ENCODE measurements around the gene LRRC71. TPM values are rescaled to one million over a fixed set of nuclear protein-coding genes. Genes with fewer than 3 reads are reported as not detected.

Gene LRRC71
- total RNA-seq, 2 experiments from 2014 or later: not detected

DNA sequence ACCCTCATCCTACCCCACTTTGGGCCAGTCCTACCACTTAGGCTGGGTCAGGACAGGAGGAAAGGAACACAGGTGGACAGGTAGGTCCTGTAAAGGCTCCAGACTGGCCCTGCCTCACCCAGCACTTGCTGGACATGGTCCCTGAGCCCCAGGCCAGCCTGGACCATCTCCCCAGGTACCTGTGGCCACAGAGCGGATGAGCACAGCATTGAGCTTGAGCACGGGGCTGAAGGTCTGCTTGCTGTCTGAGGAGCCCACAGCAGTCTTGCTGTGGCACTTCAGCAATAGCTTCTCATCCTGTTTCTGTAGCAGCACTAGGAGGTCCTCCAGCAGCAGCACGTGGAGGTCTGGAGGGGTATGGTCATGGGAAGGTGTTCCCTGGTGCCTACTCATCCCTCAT, 23.3 kb downstream of the LRRC71 start:
- DNase-seq: no peak
- ATAC-seq: no peak
- ChIA-PET POLR2A (no interaction called here), CTCF (no interaction called here)
- Mint-ChIP-seq H3K27me3 (no peaks in the 10 kb centered on the region), H3K27ac (no peak overlapping the region), H3K36me3 (ENCODE audit: low read depth) (peaks cover 5% of the 10 kb centered on the region), H3K4me3 (no peak overlapping the region), H3K9me3 (ENCODE audit: low read depth) (no peaks in the 10 kb centered on the region), H3K4me1 (no peaks in the 10 kb centered on the region)
- intact Hi-C loops (cut with DNase I, micrococcal nuclease): no loop called here

DNA sequence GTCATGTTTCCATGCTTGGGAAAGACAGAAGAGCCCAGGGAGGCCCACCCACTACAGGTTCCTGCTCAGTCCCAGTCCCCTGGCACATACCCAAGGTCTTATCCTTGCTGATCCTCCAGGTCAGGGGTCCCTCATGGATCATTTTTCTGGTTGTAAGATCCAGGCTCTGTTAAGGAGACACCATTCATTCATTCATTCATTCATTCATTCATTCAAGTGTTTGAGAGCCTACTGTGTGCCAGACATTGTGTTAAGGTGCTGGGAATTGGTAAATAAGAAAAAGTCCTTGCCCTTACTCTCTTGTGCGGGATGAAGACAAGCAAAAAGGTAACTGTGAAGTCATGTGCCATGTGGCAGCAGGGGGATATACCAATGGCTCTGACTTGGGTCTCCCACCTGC, 23.8 kb downstream of the LRRC71 start:
- Mint-ChIP-seq H3K27me3 (no peaks in the 10 kb centered on the region), H3K4me3 (no peak overlapping the region), H3K36me3 (ENCODE audit: low read depth) (peaks cover 5% of the 10 kb centered on the region), H3K27ac (no peak overlapping the region), H3K9me3 (ENCODE audit: low read depth) (no peaks in the 10 kb centered on the region), H3K4me1 (no peaks in the 10 kb centered on the region)
- ATAC-seq (no peak), DNase-seq (no peak)
- intact Hi-C loops (cut with DNase I, micrococcal nuclease): no loop called here
- CTCF ChIA-PET: no interaction called here
- POLR2A ChIA-PET: no interaction called here

- no peak for ATAC-seq
- Mint-ChIP-seq H3K27me3 (no peaks in the 10 kb centered on the region), H3K27ac (no peak overlapping the region), H3K9me3 (ENCODE audit: low read depth) (no peaks in the 10 kb centered on the region), H3K4me3 (no peak overlapping the region), H3K36me3 (ENCODE audit: low read depth) (peaks cover 5% of the 10 kb centered on the region), H3K4me1 (no peaks in the 10 kb centered on the region)
- CTCF ChIA-PET: no interaction called here
- intact Hi-C loops (cut with DNase I, micrococcal nuclease): no loop called here
- no peak for DNase-seq
- POLR2A ChIA-PET: no interaction called here
Measured at GRCh38 chr1:156944848-156945247, 24.4 kb downstream of the LRRC71 start.

DNA sequence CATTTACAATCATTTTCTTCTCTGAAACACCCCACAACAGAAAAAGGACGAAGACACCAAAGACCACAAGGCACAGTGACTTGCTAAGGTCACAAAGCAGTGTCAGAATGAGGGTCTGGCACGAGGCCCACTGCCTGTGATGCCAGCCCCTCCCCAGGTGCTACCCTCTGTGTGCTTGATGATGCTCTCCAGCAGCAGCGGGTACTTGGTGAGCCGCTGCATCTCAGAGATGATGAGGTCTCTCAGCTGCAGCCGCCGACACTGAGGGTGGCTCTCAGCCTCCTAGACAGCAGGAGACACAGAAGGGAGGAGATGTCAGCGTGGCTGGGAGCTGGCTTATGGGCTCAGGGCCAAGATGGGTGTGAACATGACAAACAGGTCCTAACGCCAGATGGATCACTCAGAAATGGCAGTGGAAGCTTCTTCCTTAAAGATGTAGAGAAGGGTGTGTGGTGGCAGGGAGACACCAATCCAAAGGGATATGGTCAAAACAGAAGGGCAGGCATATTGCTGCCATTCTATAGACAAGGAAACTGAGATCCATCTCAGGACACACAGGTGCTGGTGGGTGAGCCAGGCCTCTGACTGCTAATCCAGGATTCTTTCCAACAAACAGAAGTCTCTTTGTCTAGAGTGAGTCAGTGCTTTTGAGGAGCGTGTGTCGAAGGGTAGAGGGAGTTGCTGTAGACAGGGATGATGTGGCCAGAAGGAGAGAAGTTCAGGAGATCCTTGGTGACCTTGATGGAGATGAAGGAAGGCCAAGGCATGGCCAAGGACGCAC, 25.6 kb downstream of the LRRC71 start:
- DNase-seq (no peak), ATAC-seq (no peak)
- intact Hi-C loops (cut with DNase I, micrococcal nuclease): no loop called here
- no peaks in the 10 kb centered on the region for H3K9me3 Mint-ChIP-seq (ENCODE audit: low read depth)
- H3K27ac Mint-ChIP-seq: no peak overlapping the region
- H3K4me1 Mint-ChIP-seq: no peaks in the 10 kb centered on the region
- ChIA-PET POLR2A (no interaction called here), CTCF (interaction anchor here (1.0 kb wide), 1 partner anchor 125 kb away, joined by 3 read pairs; no protein-coding TSS in a partner anchor)
- H3K27me3 Mint-ChIP-seq: no peaks in the 10 kb centered on the region
- peaks cover 5% of the 10 kb centered on the region for H3K36me3 Mint-ChIP-seq (ENCODE audit: low read depth)
- no peak overlapping the region for H3K4me3 Mint-ChIP-seq

DNA sequence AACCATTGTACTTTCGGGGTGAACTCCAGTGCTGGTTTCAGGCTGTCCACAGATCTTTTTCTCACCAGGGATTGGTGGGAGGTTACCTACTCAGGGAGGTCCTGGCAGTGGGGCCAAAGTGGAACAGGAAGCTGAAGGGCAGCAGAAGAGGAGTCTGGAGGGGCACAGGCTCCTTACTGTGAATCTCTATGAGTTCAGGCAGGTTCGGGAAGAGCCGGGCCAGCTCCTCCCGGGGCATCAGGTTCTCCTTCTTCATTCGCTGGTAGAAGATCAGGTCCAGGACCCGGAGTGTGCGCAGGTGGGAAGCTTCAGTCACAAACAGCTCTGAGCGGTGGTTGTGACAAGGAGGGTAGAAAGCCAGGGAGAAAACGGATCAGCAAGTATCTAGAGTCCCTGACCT, 26.7 kb downstream of the LRRC71 start:
- DNase-seq (no peak), ATAC-seq (no peak)
- Mint-ChIP-seq H3K4me3 (no peak overlapping the region), H3K27ac (no peak overlapping the region), H3K9me3 (ENCODE audit: low read depth) (no peaks in the 10 kb centered on the region), H3K36me3 (ENCODE audit: low read depth) (peaks cover 8% of the 10 kb centered on the region), H3K27me3 (no peaks in the 10 kb centered on the region), H3K4me1 (no peaks in the 10 kb centered on the region)
- POLR2A ChIA-PET: no interaction called here
- CTCF ChIA-PET: interaction anchor here (0.6 to 1.0 kb wide), 4 partner anchors 26 to 163 kb away, joined by 3 to 4 read pairs (median 3); no protein-coding TSS in a partner anchor
- intact Hi-C loops (cut with DNase I, micrococcal nuclease): no loop called here

DNA sequence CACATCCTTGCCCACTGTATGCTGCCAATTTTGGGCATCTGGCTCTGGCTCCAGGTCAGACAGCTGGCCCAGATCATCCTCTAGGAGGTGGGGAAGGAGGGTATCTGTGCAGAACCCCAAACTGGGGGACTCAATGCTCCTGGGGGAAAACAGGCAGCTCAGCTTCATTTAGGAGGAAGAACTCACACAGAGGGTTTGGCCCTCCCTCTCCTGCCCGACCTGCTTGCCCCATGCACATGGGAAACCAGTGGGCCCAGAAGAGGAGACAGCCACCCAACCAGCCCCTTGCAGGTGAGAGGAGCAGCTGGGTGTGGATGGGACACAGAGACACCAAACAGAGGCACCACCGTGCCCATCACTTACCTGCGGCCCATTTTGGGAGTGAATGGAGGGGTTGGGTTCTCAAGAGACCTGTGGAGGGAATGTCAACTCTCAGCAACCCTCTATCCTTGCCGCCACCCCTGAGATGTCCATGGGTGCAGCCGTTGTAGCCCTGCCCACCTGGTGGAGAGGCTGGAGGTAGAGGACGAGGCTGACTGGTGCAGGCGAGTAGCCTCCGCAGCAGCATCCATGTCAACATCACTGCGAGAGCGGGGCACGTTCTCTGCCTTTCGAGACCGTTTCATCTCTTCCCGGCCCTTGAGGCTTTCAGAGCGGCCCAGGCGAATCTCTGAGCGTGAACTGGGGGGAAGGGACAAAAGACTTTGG, 27.5 kb downstream of the LRRC71 start:
- Mint-ChIP-seq H3K4me1 (no peaks in the 10 kb centered on the region), H3K9me3 (ENCODE audit: low read depth) (no peaks in the 10 kb centered on the region), H3K36me3 (ENCODE audit: low read depth) (peaks cover 8% of the 10 kb centered on the region), H3K4me3 (no peak overlapping the region), H3K27me3 (no peaks in the 10 kb centered on the region), H3K27ac (no peak overlapping the region)
- POLR2A ChIA-PET: no interaction called here
- ATAC-seq (no peak), DNase-seq (no peak)
- intact Hi-C loops (cut with DNase I, micrococcal nuclease): no loop called here
- CTCF ChIA-PET: interaction anchor here (0.7 to 1.3 kb wide), 5 partner anchors 12 to 123 kb away, joined by 3 read pairs; no protein-coding TSS in a partner anchor

GRCh38 chr1:156948708-156949107, 28.3 kb downstream of the LRRC71 start:
- Mint-ChIP-seq H3K36me3 (ENCODE audit: low read depth) (peaks cover 8% of the 10 kb centered on the region), H3K4me1 (no peaks in the 10 kb centered on the region), H3K9me3 (ENCODE audit: low read depth) (no peaks in the 10 kb centered on the region), H3K27ac (no peak overlapping the region), H3K4me3 (no peak overlapping the region), H3K27me3 (no peaks in the 10 kb centered on the region)
- ChIA-PET POLR2A (interaction anchor here (1.0 kb wide), 1 partner anchor 12 kb away, joined by 4 read pairs; no protein-coding TSS in a partner anchor), CTCF (interaction anchor here (0.6 to 1.3 kb wide), 5 partner anchors 11 to 212 kb away, joined by 3 read pairs; no protein-coding TSS in a partner anchor)
- ATAC-seq (no peak), DNase-seq (no peak)
- intact Hi-C loops (cut with DNase I, micrococcal nuclease): no loop called here

GRCh38 chr1:156949127-156949526, 28.7 kb downstream of the LRRC71 start:
- DNase-seq (no peak), ATAC-seq (no peak)
- no peaks in the 10 kb centered on the region for H3K4me1 Mint-ChIP-seq
- intact Hi-C loops (cut with DNase I, micrococcal nuclease): no loop called here
- H3K27ac Mint-ChIP-seq: no peak overlapping the region
- CTCF ChIA-PET: interaction anchor here (0.6 to 1.3 kb wide), 5 partner anchors 11 to 212 kb away, joined by 3 to 4 read pairs (median 3); no protein-coding TSS in a partner anchor
- H3K4me3 Mint-ChIP-seq: no peak overlapping the region
- peaks cover 8% of the 10 kb centered on the region for H3K36me3 Mint-ChIP-seq (ENCODE audit: low read depth)
- H3K9me3 Mint-ChIP-seq (ENCODE audit: low read depth): no peaks in the 10 kb centered on the region
- POLR2A ChIA-PET: interaction anchor here (1.0 kb wide), 1 partner anchor 12 kb away, joined by 4 read pairs; no protein-coding TSS in a partner anchor
- H3K27me3 Mint-ChIP-seq: no peaks in the 10 kb centered on the region

- no peak for ATAC-seq
- H3K27ac Mint-ChIP-seq: no peak overlapping the region
Measured at GRCh38 chr1:156951371-156951770, 30.9 kb downstream of the LRRC71 start.

DNA sequence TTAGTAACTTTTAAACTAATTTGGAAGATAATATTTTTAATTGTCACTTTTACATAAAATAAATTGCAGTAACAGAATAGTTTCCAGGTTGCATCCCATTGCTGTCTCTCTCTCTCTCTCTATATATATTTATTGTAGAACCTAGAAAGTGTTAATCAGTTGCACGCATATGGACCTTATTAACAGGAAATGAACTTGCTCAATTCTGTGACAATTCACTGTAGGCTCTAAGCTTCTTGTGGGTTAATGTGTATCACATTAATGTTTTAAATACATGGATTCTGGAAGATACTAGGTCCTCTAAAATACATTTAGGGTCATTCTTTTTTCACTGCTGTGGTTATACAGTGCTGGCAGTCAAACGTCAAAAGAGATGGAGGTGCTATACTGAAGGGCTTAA, 33.1 kb downstream of the LRRC71 start:
- Mint-ChIP-seq H3K4me1 (no peaks in the 10 kb centered on the region), H3K27me3 (no peaks in the 10 kb centered on the region), H3K36me3 (ENCODE audit: low read depth) (peaks cover 6% of the 10 kb centered on the region), H3K9me3 (ENCODE audit: low read depth) (no peaks in the 10 kb centered on the region), H3K4me3 (no peak overlapping the region), H3K27ac (no peak overlapping the region)
- CTCF ChIA-PET: interaction anchor here (1.2 kb wide), 1 partner anchor 26 kb away, joined by 3 read pairs; no protein-coding TSS in a partner anchor
- DNase-seq (no peak), ATAC-seq (no peak)
- intact Hi-C loops (cut with DNase I, micrococcal nuclease): no loop called here
- POLR2A ChIA-PET: no interaction called here

More at GRCh38 chr1:156951371-156951770, 30.9 kb downstream of the LRRC71 start:
- no peak for DNase-seq
- intact Hi-C loops (cut with DNase I, micrococcal nuclease): no loop called here
- POLR2A ChIA-PET: no interaction called here
- Mint-ChIP-seq H3K36me3 (ENCODE audit: low read depth) (peaks cover 7% of the 10 kb centered on the region), H3K27me3 (no peaks in the 10 kb centered on the region), H3K9me3 (ENCODE audit: low read depth) (no peaks in the 10 kb centered on the region), H3K4me3 (no peak overlapping the region), H3K4me1 (no peaks in the 10 kb centered on the region)
- CTCF ChIA-PET: interaction anchor here (0.6 to 1.8 kb wide), 3 partner anchors 8 to 12 kb away, joined by 3 to 4 read pairs (median 4); no protein-coding TSS in a partner anchor

DNA sequence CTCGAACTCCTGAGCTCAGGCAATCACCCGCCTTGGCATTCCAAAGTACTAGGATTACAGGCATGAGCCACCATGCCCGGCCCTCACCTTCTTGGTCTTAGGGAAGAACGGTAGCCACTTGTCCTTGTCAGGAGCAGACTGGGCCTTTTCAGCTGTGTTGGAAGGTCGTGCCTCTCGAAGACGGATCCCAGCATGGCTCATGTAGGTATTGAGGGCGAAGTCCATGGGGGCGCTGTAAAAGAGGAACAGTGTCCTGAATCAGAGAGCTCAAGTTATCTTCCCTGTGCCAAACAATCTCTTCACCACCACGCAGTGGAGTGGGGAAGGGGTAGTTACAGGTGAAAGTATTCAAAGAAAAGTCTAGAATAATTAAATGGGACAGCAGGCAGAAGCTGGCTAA, 35.9 kb downstream of the LRRC71 start:
- ATAC-seq: no peak
- no peaks in the 10 kb centered on the region for H3K27me3 Mint-ChIP-seq
- ChIA-PET CTCF (interaction anchor here (0.6 to 1.6 kb wide), 3 partner anchors 11 to 100 kb away, joined by 3 read pairs; no protein-coding TSS in a partner anchor), POLR2A (no interaction called here)
- H3K27ac Mint-ChIP-seq: no peak overlapping the region
- DNase-seq: no peak
- no peak overlapping the region for H3K4me3 Mint-ChIP-seq
- H3K36me3 Mint-ChIP-seq (ENCODE audit: low read depth): peaks cover 3% of the 10 kb centered on the region
- peaks cover 4% of the 10 kb centered on the region for H3K4me1 Mint-ChIP-seq
- no peaks in the 10 kb centered on the region for H3K9me3 Mint-ChIP-seq (ENCODE audit: low read depth)
- intact Hi-C loops (cut with DNase I, micrococcal nuclease): no loop called here
